Gastroesophageal sphincter (tissue), 4 donors: ENCODE data around the gene PCLO. TPM values are rescaled to one million over a fixed set of nuclear protein-coding genes. Genes with fewer than 3 reads are reported as not detected.

ENCODE experiments used
- ATAC-seq: fragments of 150-250 bp; one replicate; pipeline ENCODE4 v1.9.1; 2016; ENCODE audit warnings: mild to moderate bottlenecking, moderate library complexity
- H3K27ac ChIP-seq, 4 donors: fragments of 200-600 bp; sonication (generic) in 3 of 4; 1 replicate in 3 of 4; 2 replicates in 1 of 4; pipeline ENCODE4 v1.5.1; 2016 to 2019
- H3K27me3 ChIP-seq: fragments of 200-600 bp; sonication (generic); one replicate; pipeline ENCODE4 v1.5.1; 2019
- H3K36me3 ChIP-seq, 2 donors: fragments of 200-600 bp; sonication (generic); one replicate each; pipeline ENCODE4 v1.5.1; 2019; ENCODE audit warnings: control low read depth in 1 of 2
- H3K4me1 ChIP-seq, 3 donors: fragments of 200-600 bp; sonication (generic); 1 replicate in 2 of 3; 2 replicates in 1 of 3; pipeline ENCODE4 v1.5.1; 2016 to 2019; ENCODE audit warnings: control low read depth in 2 of 3
- H3K4me3 ChIP-seq, 2 donors: fragments of 200-600 bp; sonication (generic); one replicate each; pipeline ENCODE4 v1.5.1; 2019; ENCODE audit warnings: mild to moderate bottlenecking in 1 of 2, moderate library complexity in 1 of 2
- H3K9me3 ChIP-seq, 3 donors: fragments of 200-600 bp; sonication (generic); one replicate each; pipeline ENCODE4 v1.5.1; 2017 to 2019; ENCODE audit warnings: control low read depth in 2 of 3
- CTCF ChIP-seq, 4 experiments: fragments of 200-600 bp in 2 of 4; fragments of 450-650 bp in 2 of 4; sonication (generic) in 1 of 4; IDR thresholded peaks; one replicate each; pipeline ENCODE4 v1.5.1; 2017 to 2019; ENCODE audit warnings: antibody characterized with exemption in 4 of 4, mild to moderate bottlenecking in 2 of 4, moderate library complexity in 2 of 4
- EP300 ChIP-seq: sonication (generic); formaldehyde crosslinking; IDR thresholded peaks from one replicate; pipeline ENCODE4 v1.6.1; 2017; ENCODE audit warnings: antibody characterized with exemption, mild to moderate bottlenecking
- POLR2A ChIP-seq, 2 donors: fragments of 450-650 bp; IDR thresholded peaks; one replicate each; pipeline ENCODE4 v1.6.1; 2017; ENCODE audit warnings: antibody characterized with exemption in 2 of 2, mild to moderate bottlenecking in 2 of 2, moderate library complexity in 1 of 2
- POLR2AphosphoS5 ChIP-seq: sonication (generic); formaldehyde crosslinking; IDR thresholded peaks from one replicate; pipeline ENCODE4 v1.6.1; 2017; ENCODE audit warnings: antibody characterized with exemption
- WGBS, 2 donors: methylation state at CpG; one replicate each; pipeline ENCODE4 v1.1.5; 2018; ENCODE audit warnings: low coverage in 1 of 2; 5-methylcytosine and 5-hydroxymethylcytosine counted together
- total RNA-seq, 4 donors: library from RNA; depleted of rRNA; stranded (reverse); fragments of >200 nt; gene quantifications; one replicate each; pipeline ENCODE4 v1.1.0, GENCODE V29; 2016

The PCLO gene
- total RNA-seq, 4 donors from 2014 or later, result 1.2 to 2.3 (median 1.9) TPM

- H3K4me1 ChIP-seq, result no peaks in the 10 kb centered on the region
- no peak for ATAC-seq
- 83 to 91% methylated on average over 1 to 3 of the region's 3 CpGs for WGBS, 2 donors
- no peaks in the 10 kb centered on the region for H3K27me3 ChIP-seq
- H3K36me3 ChIP-seq, result no peaks in the 10 kb centered on the region
- TF ChIP-seq CTCF (IDR thresholded peaks at IDR 0.05) (no peak), POLR2A (IDR thresholded peaks at IDR 0.05) (no peak), POLR2AphosphoS5 (no peak), EP300 (no peak)
- no peak overlapping the region for H3K27ac ChIP-seq
- H3K4me3 ChIP-seq, result no peak overlapping the region
- no peaks in the 10 kb centered on the region for H3K9me3 ChIP-seq
These were observed 161.2 kb downstream of the PCLO start for GRCh38 chr7:83001362-83002040.

GRCh38 chr7:82998436-82998835, 164.2 kb downstream of the PCLO start:
- ATAC-seq, result no peak

GRCh38 chr7:82985144-82985802, 177.4 kb downstream of the PCLO start:
- TF ChIP-seq CTCF (IDR thresholded peaks at IDR 0.05), result no peak
- TF ChIP-seq EP300, result no peak
- TF ChIP-seq POLR2AphosphoS5, result no peak
- no peak for TF ChIP-seq POLR2A (IDR thresholded peaks at IDR 0.05)
- H3K36me3 ChIP-seq, result no peaks in the 10 kb centered on the region
- no peaks in the 10 kb centered on the region for H3K27me3 ChIP-seq
- WGBS, 2 donors, result 48% methylated on average over 2 of the region's 2 CpGs
- no peaks in the 10 kb centered on the region for H3K4me1 ChIP-seq
- H3K4me3 ChIP-seq, result no peak overlapping the region
- no peak for ATAC-seq
- H3K9me3 ChIP-seq, result no peaks in the 10 kb centered on the region
- no peak overlapping the region for H3K27ac ChIP-seq

More at GRCh38 chr7:82998436-82998835, 164.2 kb downstream of the PCLO start:
- H3K27ac ChIP-seq, result no peak overlapping the region
- H3K9me3 ChIP-seq, result no peaks in the 10 kb centered on the region
- no peak overlapping the region for H3K4me3 ChIP-seq
- H3K36me3 ChIP-seq, result no peaks in the 10 kb centered on the region
- H3K27me3 ChIP-seq, result no peaks in the 10 kb centered on the region
- TF ChIP-seq POLR2AphosphoS5 (no peak), EP300 (no peak), POLR2A (IDR thresholded peaks at IDR 0.05) (no peak), CTCF (IDR thresholded peaks at IDR 0.05) (no peak)
- H3K4me1 ChIP-seq, result no peaks in the 10 kb centered on the region

GRCh38 chr7:82980130-82980788, 182.4 kb downstream of the PCLO start:
- H3K4me1 ChIP-seq, result no peaks in the 10 kb centered on the region
- TF ChIP-seq EP300, result no peak
- no peak for TF ChIP-seq CTCF (IDR thresholded peaks at IDR 0.05)
- no peak for TF ChIP-seq POLR2AphosphoS5
- no peak for TF ChIP-seq POLR2A (IDR thresholded peaks at IDR 0.05)
- no peaks in the 10 kb centered on the region for H3K9me3 ChIP-seq
- no peaks in the 10 kb centered on the region for H3K36me3 ChIP-seq
- H3K4me3 ChIP-seq, result no peak overlapping the region
- WGBS, 2 donors, result 33 to 56% methylated on average over 1 to 4 of the region's 4 CpGs
- H3K27me3 ChIP-seq, result no peaks in the 10 kb centered on the region
- H3K27ac ChIP-seq, result no peak overlapping the region
- ATAC-seq, result no peak
